Ishikawa (cell line): ENCODE results near the gene OPCML.

Experiments used
- CEBPB ChIP-seq: IDR thresholded peaks from 2 replicates; pipeline ENCODE4 v1.6.1; 2012
- CREB1 ChIP-seq: IDR thresholded peaks from 2 replicates; pipeline ENCODE4 v1.6.1; 2012; ENCODE audit warnings: low read depth
- EGR1 ChIP-seq: IDR thresholded peaks from 2 replicates; pipeline ENCODE4 v1.6.1; 2012
- EP300 ChIP-seq: IDR thresholded peaks from 2 replicates; pipeline ENCODE4 v1.6.1; 2012; ENCODE audit warnings: borderline replicate concordance
- MAX ChIP-seq: IDR thresholded peaks from 2 replicates; pipeline ENCODE4 v1.6.1; 2012
- NFIC ChIP-seq: IDR thresholded peaks from 2 replicates; pipeline ENCODE4 v1.6.1; 2012
- RAD21 ChIP-seq: IDR thresholded peaks from 2 replicates; pipeline ENCODE4 v1.6.1; 2012; ENCODE audit warnings: low read depth
- REST ChIP-seq: IDR thresholded peaks from 2 replicates; pipeline ENCODE4 v1.6.1; 2012; ENCODE audit warnings: low read depth, mild to moderate bottlenecking
- TCF12 ChIP-seq: IDR thresholded peaks from 2 replicates; pipeline ENCODE4 v1.6.1; 2012; ENCODE audit warnings: low read depth
- TEAD4 ChIP-seq: IDR thresholded peaks from 2 replicates; pipeline ENCODE4 v1.6.1; 2012
- USF1 ChIP-seq: IDR thresholded peaks from 2 replicates; pipeline ENCODE4 v1.6.1; 2012
- YY1 ChIP-seq: IDR thresholded peaks from 2 replicates; pipeline ENCODE4 v1.6.1; 2012; ENCODE audit warnings: low read depth
- ZBTB7A ChIP-seq: IDR thresholded peaks from 2 replicates; pipeline ENCODE4 v1.6.1; 2012; ENCODE audit warnings: low read depth

- TF ChIP-seq RAD21 (no peak), EGR1 (no peak), MAX (no peak), USF1 (no peak), NFIC (no peak), YY1 (no peak), EP300 (no peak), REST (no peak), CREB1 (no peak), TEAD4 (no peak), TCF12 (no peak), CEBPB (no peak), ZBTB7A (no peak)
These were observed 644.1 kb downstream of the OPCML start for GRCh38 chr11:132888226-132888625.
